ENCODE measurements around the gene TMEM258. TPM values are rescaled to one million over a fixed set of nuclear protein-coding genes. Genes with fewer than 3 reads are reported as not detected.

TMEM258 gene
- total and polyA plus RNA-seq, 9 of the 15 experiments (the other 6 are each of a cell fraction or from before 2014, with no cell fraction given) = 97.2 to 856 (median 231) TPM

GRCh38 chr11:61834278-61835048, 42.1 kb upstream of the TMEM258 start (continued):
- peak; percentile 77 for TF ChIP-seq MGA (IDR thresholded peaks at IDR 0.05)
- TF ChIP-seq NCOR1 (IDR thresholded peaks at IDR 0.05) = peak; percentile 75
- TF ChIP-seq RFX1 (IDR thresholded peaks at IDR 0.05) = no peak
- 0 out of 4 replicates have a peak, but pooled peaks of 1 of the 2 experiments have one; percentile 3 for TF ChIP-seq MNT (conservative IDR thresholded peaks at IDR 0.05)
- TF ChIP-seq E2F3 (CRISPR knock-in tag; IDR thresholded peaks at IDR 0.05) = peak; percentile 83
- peak; percentile 75 for TF ChIP-seq TAF1 (IDR thresholded peaks at IDR 0.05; ENCODE audit: control insufficient read depth, extremely low read depth, insufficient read depth, low read length, severe bottlenecking)
- peak; percentile 64; the same call in 1 of the 2 replicates for TF ChIP-seq ZNF584 (CRISPR knock-in tag; IDR thresholded peaks at IDR 0.05; ENCODE audit: low read depth)
- no peak for TF ChIP-seq DACH1 (IDR thresholded peaks at IDR 0.05; ENCODE audit: partially characterized antibody)
- TF ChIP-seq DDX20 (tag; IDR thresholded peaks at IDR 0.05; ENCODE audit: low read depth) = 0 out of 2 replicates have a peak, but pooled peaks have one; percentile 15
- no peak; a peak in 1 of 4 replicates for TF ChIP-seq TRIM24 (IDR thresholded peaks at IDR 0.05)
- TF ChIP-seq ZNF589 (CRISPR knock-in tag; IDR thresholded peaks at IDR 0.05; ENCODE audit: low read depth) = peak; percentile 92
- TF ChIP-seq ZBTB33 (CRISPR knock-in tag; IDR thresholded peaks at IDR 0.05) = no peak

Measured in K562 (cell line).